Heart right ventricle (tissue), 16 donors: ENCODE measurements around the gene OPN1MW3. TPM values are rescaled to one million over a fixed set of nuclear protein-coding genes. Genes with fewer than 3 reads are reported as not detected.

Experiments used
- ATAC-seq, 8 donors: fragments of 200-7000 bp; cut with Tn5 transposase; one replicate each; pipeline ENCODE4 v1.9.1; 2020; ENCODE audit warnings: mild to moderate bottlenecking in 8 of 8, moderate library complexity in 8 of 8, moderate number of reproducible peaks in 1 of 8
- DNase-seq, 2 donors: peaks; one replicate each; pipeline ENCODE4 v3.0.0-alpha.2; 2020
- H3K27ac ChIP-seq, 10 donors: fragments of 200-600 bp; sonication (generic) in 2 of 10; one replicate each; pipeline versions ENCODE4 v1.5.0 to v1.8.0; 2020 to 2022; ENCODE audit warnings: mild to moderate bottlenecking in 3 of 10
- H3K27me3 ChIP-seq, 7 donors: fragments of 200-600 bp; one replicate each; pipeline ENCODE4 v1.8.0; 2021 to 2022; ENCODE audit warnings: mild to moderate bottlenecking in 2 of 7
- H3K36me3 ChIP-seq, 9 donors: fragments of 200-600 bp; sonication (generic) in 1 of 9; one replicate each; pipeline versions ENCODE4 v1.5.0 to v1.8.0; 2020 to 2022; ENCODE audit warnings: mild to moderate bottlenecking in 2 of 9
- H3K4me1 ChIP-seq, 9 donors: fragments of 200-600 bp; sonication (generic) in 1 of 9; one replicate each; pipeline versions ENCODE4 v1.5.0 to v1.8.0; 2020 to 2022; ENCODE audit warnings: mild to moderate bottlenecking in 4 of 9
- H3K4me3 ChIP-seq, 10 donors: fragments of 200-600 bp; sonication (generic) in 2 of 10; one replicate each; pipeline versions ENCODE4 v1.5.0 to v1.8.0; 2020 to 2022; ENCODE audit warnings: mild to moderate bottlenecking in 7 of 10, moderate library complexity in 2 of 10
- H3K9me3 ChIP-seq, 11 donors: fragments of 200-600 bp in 10 of 11; sonication (generic) in 2 of 11; one replicate each; pipeline versions ENCODE4 v1.5.0 to v1.8.0; 2013 to 2022; ENCODE audit warnings: mild to moderate bottlenecking in 2 of 11, control low read depth in 1 of 11, moderate library complexity in 1 of 11
- CTCF ChIP-seq, 9 donors: fragments of 200-600 bp; sonication (generic) in 2 of 9; IDR thresholded peaks; one replicate each; pipeline versions ENCODE4 v1.5.0 to v1.8.0; 2021 to 2022; ENCODE audit warnings: antibody characterized with exemption in 9 of 9, mild to moderate bottlenecking in 5 of 9, moderate library complexity in 1 of 9
- WGBS, 2 donors: extraction: QIAGEN DNeasy Blood & Tissue Kit; methylation state at CpG; one replicate each; pipeline ENCODE4 v1.1.7; 2013; ENCODE audit warnings: inconsistent platforms in 1 of 2; 5-methylcytosine and 5-hydroxymethylcytosine counted together
- intact Hi-C, 10 donors: fragments of 100-400 bp; cut with DNase I; formaldehyde crosslinking; loops; one replicate each; pipeline versions ENCODE4 v1.11.1 to v1.14.2; 2022
- polyA plus RNA-seq, 2 donors: library from polyadenylated mRNA; stranded (reverse); fragments of 200-250 nt; gene quantifications; one replicate each; pipeline ENCODE4 v1.2.3, GENCODE V29; 2013
- total RNA-seq, 10 donors: library from RNA; stranded (reverse); fragmentation: NEBNext Ultra II Directional in 3 of 10; extraction: Animal tissue kit (Norgen Biotek cat#: 25700) in 3 of 10; gene quantifications; one replicate each; pipeline versions ENCODE4 v1.2.1 to v1.2.4, GENCODE V29; 2021 to 2023
- donor health status: Arrhythmogenic right ventricular cardiomyopathy.
- donor health status: ischemic (EF 13 %, LVEDD 7.1; RV severe dilation, severe dysfunction).
- donor health status: healthy with polysubstance abuse.
- donor health status: DM: no; HTN: yes; CAD: no.
- donor health status: DM: no; HTN: no; CAD: no.
- donor health status: ischemic (EF 25% LVEDD 6.9; RV normal size, moderate dysfunction).
- donor health status: ischemic (EF 25% LVEDD 5.7; RV mildly dilated, moderate dysfunction).
- donor health status: healthy.
- donor health status: DM: yes; HTN: yes; CAD: no.
- donor health status: Ischemic cardiomyopathy.
- donor health status: ischemic (EF 35%, LVEDD 5.7; RV mildly dilated, moderate dysfunction).
- donor health status: nonischemic (EF 11% LVEDD 7.7; RV severe dilation, severe dysfunction).
- donor health status: DM: yes; HTN: yes; CAD: no.
- donor health status: PGD.
- donor health status: ischemic (EF 29% LVEDD 5.4; RV normal size, mild dysfunction).
- donor health status: nonischemic (EF 23%, LVEDD 6.1; RV moderate dilation, normal function).

Gene OPN1MW3
- total and polyA plus RNA-seq, 12 donors = not detected

GRCh38 chrX:154294791-154295574 is 37.6 kb downstream of the OPN1MW3 start, which contains the start of gene TEX28:
TEX28 (minus strand) TSS chrX:154295124; CDS start chrX:154292117, 3,007 bp downstream.
- intact Hi-C loops = no loop called here
- 95 to 96% methylated on average over 29 to 39 of the region's 39 CpGs for WGBS, 2 donors
- H3K27ac ChIP-seq = no peak within 1 kb of the TSS
- H3K4me3 ChIP-seq = no peak within 1 kb of the TSS
- no peak for ATAC-seq
- H3K4me1 ChIP-seq = no peaks in the 10 kb centered on the region
- peaks cover 0 to 11% (median 0%) of the 10 kb centered on the region in 11 donors for H3K9me3 ChIP-seq
- H3K27me3 ChIP-seq = no peaks in the 10 kb centered on the region
- no peaks in the 10 kb centered on the region for H3K36me3 ChIP-seq
- DNase-seq = no peak
- no peak for TF ChIP-seq CTCF (IDR thresholded peaks at IDR 0.05)

GRCh38 chrX:154295664-154296310 is 38.4 kb downstream of the OPN1MW3 start, which contains the start of gene TKTL1:
TKTL1 (plus strand) TSS chrX:154295795; CDS start chrX:154295860, 65 bp downstream.
- 95 to 97% methylated on average over 35 to 37 of the region's 37 CpGs for WGBS, 2 donors
- Histone ChIP-seq H3K36me3 (no peaks in the 10 kb centered on the region), H3K4me3 (no peak within 1 kb of the TSS), H3K27ac (no peak within 1 kb of the TSS), H3K9me3 (peaks cover 0 to 11% (median 0%) of the 10 kb centered on the region in 11 donors), H3K27me3 (no peaks in the 10 kb centered on the region), H3K4me1 (no peaks in the 10 kb centered on the region)
- TF ChIP-seq CTCF (IDR thresholded peaks at IDR 0.05) = no peak
- DNase-seq = no peak
- intact Hi-C loops = no loop called here
- ATAC-seq = no peak

- 93 to 96% methylated on average over 18 of the region's 18 CpGs for WGBS, 2 donors
Observed at GRCh38 chrX:154296731-154297130, 39.3 kb downstream of the OPN1MW3 start.

More at GRCh38 chrX:154296731-154297130, 39.3 kb downstream of the OPN1MW3 start:
- intact Hi-C loops = no loop called here
- no peak overlapping the region for H3K4me3 ChIP-seq
- peaks cover 0 to 11% (median 0%) of the 10 kb centered on the region in 11 donors for H3K9me3 ChIP-seq
- no peaks in the 10 kb centered on the region for H3K27me3 ChIP-seq
- DNase-seq (no peak), ATAC-seq (no peak)
- no peak overlapping the region for H3K27ac ChIP-seq
- no peaks in the 10 kb centered on the region for H3K36me3 ChIP-seq
- H3K4me1 ChIP-seq = no peaks in the 10 kb centered on the region
- no peak for TF ChIP-seq CTCF (IDR thresholded peaks at IDR 0.05)
